K562 (cell line): ENCODE data around the gene ZNF222. TPM values are rescaled to one million over a fixed set of nuclear protein-coding genes. Genes with fewer than 3 reads are reported as not detected.

ENCODE experiments used
- BDP1 ChIP-seq: IDR thresholded peaks from 3 replicates; pipeline ENCODE4 v1.6.1; 2011; ENCODE audit not compliant: insufficient read length, insufficient read depth
- CBFA2T2 ChIP-seq: fragments of 450-650 bp; conservative IDR thresholded peaks from 2 replicates; pipeline ENCODE4 v1.6.1; 2017; ENCODE audit warnings: mild to moderate bottlenecking
- ESRRA ChIP-seq: fragments of 450-650 bp; IDR thresholded peaks from 2 replicates; pipeline ENCODE4 v1.6.1; 2014; ENCODE audit warnings: low read depth, mild to moderate bottlenecking, moderate library complexity, borderline replicate concordance
- FOXA1 ChIP-seq: fragments of 450-650 bp; IDR thresholded peaks from 2 replicates; pipeline ENCODE4 v1.6.1; 2016; ENCODE audit warnings: mild to moderate bottlenecking, borderline replicate concordance
- FOXK2 ChIP-seq, 2 experiments: fragments of 450-650 bp; IDR thresholded peaks in 1 of 2; conservative IDR thresholded peaks in 1 of 2; 2 replicates each; pipeline ENCODE4 v1.6.1; 2016; ENCODE audit warnings: low read depth in 2 of 2, mild to moderate bottlenecking in 1 of 2
- GTF2A2 ChIP-seq: IDR thresholded peaks from 2 replicates; pipeline ENCODE4 v1.6.1; 2016; ENCODE audit warnings: mild to moderate bottlenecking, missing genetic modification characterization, missing compliant biosample characterization
- GTF2F1 ChIP-seq: IDR thresholded peaks from 2 replicates; pipeline ENCODE4 v1.6.1; 2011; ENCODE audit warnings: low read depth, low read length, improper control_type of control experiment
- ILK ChIP-seq: fragments of 450-650 bp; IDR thresholded peaks from 2 replicates; pipeline ENCODE4 v1.6.1; 2016; ENCODE audit warnings: missing genetic modification characterization, low read depth, mild to moderate bottlenecking, missing compliant biosample characterization, moderate library complexity, borderline replicate concordance
- MTA2 ChIP-seq: fragments of 450-650 bp; IDR thresholded peaks from 2 replicates; pipeline ENCODE4 v1.6.1; 2016; ENCODE audit warnings: low read depth
- NFATC3 ChIP-seq: fragments of 450-650 bp; IDR thresholded peaks from 2 replicates; pipeline ENCODE4 v1.6.1; 2017; ENCODE audit warnings: mild to moderate bottlenecking
- RFX7 ChIP-seq: fragments of 250-450 bp; sonication (Bioruptor Pico); IDR thresholded peaks from 2 replicates; pipeline ENCODE4 v1.5.1; 2021; ENCODE audit warnings: mild to moderate bottlenecking
- SRSF3 ChIP-seq: fragments of 200-400 bp; formaldehyde crosslinking; IDR thresholded peaks from 2 replicates; pipeline ENCODE4 v1.6.1; 2016; ENCODE audit warnings: mild to moderate bottlenecking, low read length, moderate library complexity; ENCODE audit not compliant: insufficient read depth
- TAF7 ChIP-seq: fragments of 450-650 bp; IDR thresholded peaks from 2 replicates; pipeline ENCODE4 v1.6.1; 2016; ENCODE audit warnings: missing genetic modification characterization, missing compliant biosample characterization
- polyA plus RNA-seq, 8 experiments: library from polyadenylated mRNA; depleted of rRNA in 4 of 8; stranded (reverse) in 5 of 8; unstranded in 3 of 8; fragments of >200 nt; fragmentation: Nextera tagmentation in 2 of 8; fragmentation: Illumina TruSeq in 1 of 8; extraction: Ambion mirVana in 2 of 8; extraction: Trizol in 1 of 8; gene quantifications; 2 replicates each; pipeline versions ENCODE4 v1.2.1 to v1.2.3, GENCODE V29; 2011 to 2014; ENCODE audit warnings: inconsistent platforms in 1 of 8, missing spikeins in 1 of 8
- total RNA-seq, 7 experiments: library from RNA; depleted of rRNA in 6 of 7; stranded (reverse); fragments of >200 nt in 6 of 7; fragmentation: Illumina TruSeq in 2 of 7; extraction: Trizol in 2 of 7; gene quantifications; 2 replicates each; pipeline versions ENCODE4 v1.2.1 to v1.2.3, GENCODE V29; 2011 to 2021; ENCODE audit warnings: low replicate concordance in 1 of 7
- TF ChIP-seq, protein P1 (sequence below): fragments of 450-650 bp; formaldehyde crosslinking; IDR thresholded peaks from 2 replicates; pipeline ENCODE4 v1.4.0; 2020; ENCODE audit warnings: mild to moderate bottlenecking, moderate library complexity
- TF ChIP-seq, protein P2 (sequence below): sonication (generic); formaldehyde crosslinking; IDR thresholded peaks from 2 replicates; pipeline ENCODE4 v1.8.0; 2022; ENCODE audit warnings: mild to moderate bottlenecking, missing genetic modification reagents
- TF ChIP-seq, protein P3 (sequence below): IDR thresholded peaks from 2 replicates; pipeline ENCODE4 v1.6.1; 2012; ENCODE audit warnings: low read depth, low read length, improper control_type of control experiment, borderline replicate concordance
- TF ChIP-seq, protein P4 (sequence below): sonication (generic); formaldehyde crosslinking; IDR thresholded peaks from 2 replicates; pipeline ENCODE4 v1.8.0; 2022; ENCODE audit warnings: missing genetic modification reagents, mild to moderate bottlenecking, moderate library complexity, borderline replicate concordance
- TF ChIP-seq, protein P5 (sequence below): sonication (generic); formaldehyde crosslinking; IDR thresholded peaks from 2 replicates; pipeline ENCODE4 v1.8.1; 2023; ENCODE audit warnings: mild to moderate bottlenecking, missing genetic modification reagents

Gene ZNF222
- total and polyA plus RNA-seq, 9 of the 15 experiments (the other 6 are each of a cell fraction or from before 2014, with no cell fraction given): 2.3 to 4.5 (median 3.0) TPM

DNA sequence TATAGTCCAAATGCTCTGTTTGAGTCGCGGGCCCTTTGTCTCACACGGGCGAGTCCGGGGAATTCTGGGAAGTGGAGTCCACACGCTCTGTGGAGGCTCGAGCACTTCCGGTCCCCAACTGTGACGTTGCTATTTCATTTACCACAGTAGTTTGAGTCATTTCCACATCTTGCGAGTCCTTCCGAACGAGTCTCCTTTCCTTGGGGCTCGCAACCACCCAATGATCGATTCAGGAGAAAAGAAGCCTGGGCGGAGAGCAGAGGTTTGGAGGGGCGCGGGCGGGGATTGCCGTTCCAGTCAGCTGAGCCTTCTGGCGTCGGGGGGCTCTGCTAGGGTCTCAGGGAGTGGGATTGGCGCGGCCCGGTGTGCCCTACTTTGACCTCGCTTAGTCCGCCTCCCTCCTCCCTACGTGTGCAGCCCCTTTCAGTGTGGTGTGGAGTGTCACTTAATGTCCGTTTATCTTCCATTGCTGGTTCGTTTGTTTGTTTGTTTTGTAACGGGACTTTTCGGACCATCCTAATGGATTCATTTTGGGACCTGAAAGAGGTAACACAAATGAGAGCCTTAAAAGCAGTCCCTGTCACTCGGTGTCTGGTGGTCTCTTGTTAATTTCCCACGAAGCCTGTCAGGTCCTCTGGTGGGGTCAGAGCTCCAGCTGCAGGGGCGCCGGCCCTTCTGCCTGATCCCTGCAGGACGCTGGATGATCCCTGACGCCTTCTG, at the start of gene ZNF222 (continued):
- no peak for TF ChIP-seq GTF2F1
- TF ChIP-seq, protein P1, sequence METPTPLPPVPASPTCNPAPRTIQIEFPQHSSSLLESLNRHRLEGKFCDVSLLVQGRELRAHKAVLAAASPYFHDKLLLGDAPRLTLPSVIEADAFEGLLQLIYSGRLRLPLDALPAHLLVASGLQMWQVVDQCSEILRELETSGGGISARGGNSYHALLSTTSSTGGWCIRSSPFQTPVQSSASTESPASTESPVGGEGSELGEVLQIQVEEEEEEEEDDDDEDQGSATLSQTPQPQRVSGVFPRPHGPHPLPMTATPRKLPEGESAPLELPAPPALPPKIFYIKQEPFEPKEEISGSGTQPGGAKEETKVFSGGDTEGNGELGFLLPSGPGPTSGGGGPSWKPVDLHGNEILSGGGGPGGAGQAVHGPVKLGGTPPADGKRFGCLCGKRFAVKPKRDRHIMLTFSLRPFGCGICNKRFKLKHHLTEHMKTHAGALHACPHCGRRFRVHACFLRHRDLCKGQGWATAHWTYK (CRISPR knock-in tag): no peak
- TF ChIP-seq, protein P2, sequence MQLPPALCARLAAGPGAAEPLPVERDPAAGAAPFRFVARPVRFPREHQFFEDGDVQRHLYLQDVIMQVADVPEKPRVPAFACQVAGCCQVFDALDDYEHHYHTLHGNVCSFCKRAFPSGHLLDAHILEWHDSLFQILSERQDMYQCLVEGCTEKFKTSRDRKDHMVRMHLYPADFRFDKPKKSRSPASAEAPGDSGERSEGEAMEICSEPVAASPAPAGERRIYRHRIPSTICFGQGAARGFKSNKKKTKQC (CRISPR knock-in tag): no peak
- TF ChIP-seq TAF7: no peak
- TF ChIP-seq FOXK2 (conservative IDR thresholded peaks at IDR 0.05 in 1 of 2, IDR thresholded peaks at IDR 0.05 in 1 of 2; ENCODE audit: low read depth in 2 of 2): 0 out of 4 replicates have a peak, but pooled peaks of 1 of the 2 experiments have one; percentile 36
- TF ChIP-seq GTF2A2 (tag): no peak
- TF ChIP-seq NFATC3: peak; percentile 76; the same call in 1 of the 2 replicates
- TF ChIP-seq FOXA1: no peak
- TF ChIP-seq MTA2: no peak
- no peak for TF ChIP-seq SRSF3
- no peak for TF ChIP-seq BDP1
- TF ChIP-seq, protein P3, sequence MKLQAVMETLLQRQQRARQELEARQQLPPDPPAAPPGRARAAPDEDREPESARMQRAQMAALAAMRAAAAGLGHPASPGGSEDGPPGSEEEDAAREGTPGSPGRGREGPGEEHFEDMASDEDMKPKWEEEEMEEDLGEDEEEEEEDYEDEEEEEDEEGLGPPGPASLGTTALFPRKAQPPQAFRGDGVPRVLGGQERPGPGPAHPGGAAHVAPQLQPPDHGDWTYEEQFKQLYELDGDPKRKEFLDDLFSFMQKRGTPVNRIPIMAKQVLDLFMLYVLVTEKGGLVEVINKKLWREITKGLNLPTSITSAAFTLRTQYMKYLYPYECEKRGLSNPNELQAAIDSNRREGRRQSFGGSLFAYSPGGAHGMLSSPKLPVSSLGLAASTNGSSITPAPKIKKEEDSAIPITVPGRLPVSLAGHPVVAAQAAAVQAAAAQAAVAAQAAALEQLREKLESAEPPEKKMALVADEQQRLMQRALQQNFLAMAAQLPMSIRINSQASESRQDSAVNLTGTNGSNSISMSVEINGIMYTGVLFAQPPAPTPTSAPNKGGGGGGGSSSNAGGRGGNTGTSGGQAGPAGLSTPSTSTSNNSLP: no peak
- peak; percentile 38; the same call in 1 of the 2 replicates for TF ChIP-seq ESRRA
- no peak for TF ChIP-seq RFX7 (CRISPR knock-in tag)
- TF ChIP-seq, protein P4, sequence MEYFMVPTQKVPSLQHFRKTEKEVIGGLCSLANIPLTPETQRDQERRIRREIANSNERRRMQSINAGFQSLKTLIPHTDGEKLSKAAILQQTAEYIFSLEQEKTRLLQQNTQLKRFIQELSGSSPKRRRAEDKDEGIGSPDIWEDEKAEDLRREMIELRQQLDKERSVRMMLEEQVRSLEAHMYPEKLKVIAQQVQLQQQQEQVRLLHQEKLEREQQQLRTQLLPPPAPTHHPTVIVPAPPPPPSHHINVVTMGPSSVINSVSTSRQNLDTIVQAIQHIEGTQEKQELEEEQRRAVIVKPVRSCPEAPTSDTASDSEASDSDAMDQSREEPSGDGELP (CRISPR knock-in tag): peak; percentile 30; the same call in 1 of the 2 replicates
- TF ChIP-seq CBFA2T2: no peak
- TF ChIP-seq, protein P5, sequence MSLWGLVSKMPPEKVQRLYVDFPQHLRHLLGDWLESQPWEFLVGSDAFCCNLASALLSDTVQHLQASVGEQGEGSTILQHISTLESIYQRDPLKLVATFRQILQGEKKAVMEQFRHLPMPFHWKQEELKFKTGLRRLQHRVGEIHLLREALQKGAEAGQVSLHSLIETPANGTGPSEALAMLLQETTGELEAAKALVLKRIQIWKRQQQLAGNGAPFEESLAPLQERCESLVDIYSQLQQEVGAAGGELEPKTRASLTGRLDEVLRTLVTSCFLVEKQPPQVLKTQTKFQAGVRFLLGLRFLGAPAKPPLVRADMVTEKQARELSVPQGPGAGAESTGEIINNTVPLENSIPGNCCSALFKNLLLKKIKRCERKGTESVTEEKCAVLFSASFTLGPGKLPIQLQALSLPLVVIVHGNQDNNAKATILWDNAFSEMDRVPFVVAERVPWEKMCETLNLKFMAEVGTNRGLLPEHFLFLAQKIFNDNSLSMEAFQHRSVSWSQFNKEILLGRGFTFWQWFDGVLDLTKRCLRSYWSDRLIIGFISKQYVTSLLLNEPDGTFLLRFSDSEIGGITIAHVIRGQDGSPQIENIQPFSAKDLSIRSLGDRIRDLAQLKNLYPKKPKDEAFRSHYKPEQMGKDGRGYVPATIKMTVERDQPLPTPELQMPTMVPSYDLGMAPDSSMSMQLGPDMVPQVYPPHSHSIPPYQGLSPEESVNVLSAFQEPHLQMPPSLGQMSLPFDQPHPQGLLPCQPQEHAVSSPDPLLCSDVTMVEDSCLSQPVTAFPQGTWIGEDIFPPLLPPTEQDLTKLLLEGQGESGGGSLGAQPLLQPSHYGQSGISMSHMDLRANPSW (CRISPR knock-in tag): no peak
- no peak for TF ChIP-seq ILK
